ENCODE measurements around the gene TCL1A. TPM values are rescaled to one million over a fixed set of nuclear protein-coding genes. Genes with fewer than 3 reads are reported as not detected.

Gene TCL1A
- total and polyA plus RNA-seq, 2 donors (not counting 3 experiments of a cell fraction or from before 2014, with no cell fraction given), result not detected

DNA sequence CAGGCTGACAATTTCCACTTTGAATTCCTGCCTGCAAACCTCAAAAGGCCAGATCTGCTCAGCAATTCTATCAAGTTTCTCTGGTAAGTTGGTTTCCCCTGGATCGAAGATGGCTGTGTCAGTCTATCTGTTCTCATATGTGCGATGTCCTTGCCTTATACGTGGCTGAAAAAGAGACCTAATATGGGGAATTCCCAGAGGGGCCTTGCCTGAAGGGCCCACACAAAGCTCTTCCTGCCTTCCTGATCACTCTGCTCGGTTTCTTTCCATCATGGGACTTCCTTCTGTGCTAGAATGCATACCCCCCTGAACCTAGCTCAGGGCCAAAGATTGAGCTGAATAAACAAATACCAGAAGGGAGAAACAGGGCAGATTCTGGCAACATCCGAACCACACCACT, 14.5 kb downstream of the TCL1A start:
- ChIA-PET CTCF (interaction anchor here (0.9 to 1.5 kb wide), 2 partner anchors 17 to 74 kb away, joined by 3 to 5 read pairs; no protein-coding TSS in a partner anchor), POLR2A (no interaction called here)
- no peak overlapping the region for H3K4me3 ChIP-seq (replicated peaks in 1 of 3; ENCODE audit: insufficient read depth in 1 of 3, low read depth in 1 of 3, low read length in 3 of 3)
- H3K9me3 ChIP-seq (replicated peaks; ENCODE audit: control insufficient read depth, insufficient read depth, low read length), result no peaks in the 10 kb centered on the region
- H3K36me3 ChIP-seq (ENCODE audit: control insufficient read depth in 2 of 2, extremely low read depth in 1 of 2, insufficient read depth in 2 of 2, low read length in 2 of 2), result no peaks in the 10 kb centered on the region
- no peaks in the 10 kb centered on the region for H3K79me2 ChIP-seq (ENCODE audit: control insufficient read depth, insufficient read depth, low read length)
- TF ChIP-seq FOS (IDR thresholded peaks at IDR 0.05; ENCODE audit: borderline replicate concordance, insufficient read depth, low read length) (no peak), JUN (IDR thresholded peaks at IDR 0.05; ENCODE audit: borderline replicate concordance, insufficient read depth, insufficient read length, low read depth) (no peak), GATA2 (IDR thresholded peaks at IDR 0.05; ENCODE audit: insufficient read depth, insufficient read length, low read depth, low read length) (no peak), POLR2AphosphoS5 (IDR thresholded peaks at IDR 0.05; ENCODE audit: insufficient read depth, low read depth, low read length) (no peak)
- H4K20me1 ChIP-seq (replicated peaks; ENCODE audit: control insufficient read depth, extremely low read depth, insufficient read depth, low read length), result no peaks in the 10 kb centered on the region
- DNase-seq (ENCODE audit: low read depth, low spot score), result no peak
- H3K4me2 ChIP-seq (ENCODE audit: insufficient read depth, low read length), result no peak overlapping the region
- dilution Hi-C loops (cut with MboI; ENCODE audit: extremely low pct_ligation_motif_present, low sequenced_read_pairs), result no loop called here
- H3K4me1 ChIP-seq (ENCODE audit: control insufficient read depth, extremely low read depth, insufficient read depth, low read length), result peaks cover 11% of the 10 kb centered on the region
- H3K9ac ChIP-seq (replicated peaks; ENCODE audit: extremely low read depth, insufficient read depth, low read length), result no peak overlapping the region
- no peak for FAIRE-seq
- no peak overlapping the region for H3K27ac ChIP-seq (ENCODE audit: insufficient read depth, low read depth, low read length)
- intact Hi-C loops (cut with micrococcal nuclease), result no loop called here
- H2AFZ ChIP-seq (ENCODE audit: low read depth, low read length), result no peak overlapping the region
- H3K27me3 ChIP-seq (ENCODE audit: control insufficient read depth in 2 of 2, insufficient read depth in 2 of 2, low read length in 2 of 2), result no peaks in the 10 kb centered on the region
- H3K9me1 ChIP-seq (replicated peaks; ENCODE audit: control insufficient read depth, extremely low read depth, insufficient read depth, low read length), result no peaks in the 10 kb centered on the region
- no TSS peak for BruUV-seq (replicated peaks)

- CTCF ChIA-PET, result no interaction called here
- BruUV-seq (replicated peaks), result no TSS peak
- Histone ChIP-seq H3K9ac (replicated peaks; ENCODE audit: extremely low read depth, insufficient read depth, low read length) (no peak overlapping the region), H3K4me1 (ENCODE audit: control insufficient read depth, extremely low read depth, insufficient read depth, low read length) (no peaks in the 10 kb centered on the region), H3K27me3 (ENCODE audit: control insufficient read depth in 2 of 2, insufficient read depth in 2 of 2, low read length in 2 of 2) (no peaks in the 10 kb centered on the region), H3K4me3 (replicated peaks in 1 of 3; ENCODE audit: insufficient read depth in 1 of 3, low read depth in 1 of 3, low read length in 3 of 3) (no peak overlapping the region), H3K79me2 (ENCODE audit: control insufficient read depth, insufficient read depth, low read length) (no peaks in the 10 kb centered on the region), H3K9me1 (replicated peaks; ENCODE audit: control insufficient read depth, extremely low read depth, insufficient read depth, low read length) (no peaks in the 10 kb centered on the region), H3K4me2 (ENCODE audit: insufficient read depth, low read length) (no peak overlapping the region), H2AFZ (ENCODE audit: low read depth, low read length) (no peak overlapping the region), H3K27ac (ENCODE audit: insufficient read depth, low read depth, low read length) (no peak overlapping the region), H3K9me3 (replicated peaks; ENCODE audit: control insufficient read depth, insufficient read depth, low read length) (no peaks in the 10 kb centered on the region), H3K36me3 (ENCODE audit: control insufficient read depth in 2 of 2, extremely low read depth in 1 of 2, insufficient read depth in 2 of 2, low read length in 2 of 2) (no peaks in the 10 kb centered on the region), H4K20me1 (replicated peaks; ENCODE audit: control insufficient read depth, extremely low read depth, insufficient read depth, low read length) (no peaks in the 10 kb centered on the region)
- no peak for FAIRE-seq
- DNase-seq (ENCODE audit: low read depth, low spot score), result no peak
- TF ChIP-seq MYC (IDR thresholded peaks at IDR 0.05; ENCODE audit: low read depth, low read length) (no peak), GATA2 (IDR thresholded peaks at IDR 0.05; ENCODE audit: insufficient read depth, insufficient read length, low read depth, low read length) (no peak), EZH2 (IDR thresholded peaks at IDR 0.05; ENCODE audit: borderline replicate concordance, low read depth, low read length, severe bottlenecking) (no peak), JUN (IDR thresholded peaks at IDR 0.05; ENCODE audit: borderline replicate concordance, insufficient read depth, insufficient read length, low read depth) (no peak), FOS (IDR thresholded peaks at IDR 0.05; ENCODE audit: borderline replicate concordance, insufficient read depth, low read length) (no peak), MAX (IDR thresholded peaks at IDR 0.05; ENCODE audit: insufficient read depth, insufficient read length) (no peak), CTCF (IDR thresholded peaks at IDR 0.05; ENCODE audit: extremely low read depth in 1 of 2, insufficient read depth in 1 of 2, low read depth in 1 of 2, low read length in 2 of 2) (no peak), POLR2AphosphoS5 (IDR thresholded peaks at IDR 0.05; ENCODE audit: insufficient read depth, low read depth, low read length) (no peak), POLR2A (IDR thresholded peaks at IDR 0.05; ENCODE audit: low read depth, low read length) (no peak)
- POLR2A ChIA-PET, result no interaction called here
- intact Hi-C loops (cut with micrococcal nuclease) (no loop called here), dilution Hi-C loops (cut with MboI; ENCODE audit: extremely low pct_ligation_motif_present, low sequenced_read_pairs) (no loop called here)
Measured at GRCh38 chr14:95698287-95698686, 15.6 kb downstream of the TCL1A start.

All from endothelial cell of umbilical vein (primary cell).